Endothelial cell (in vitro differentiated cells): Measurements from ENCODE around the gene FARP2. TPM values are rescaled to one million over a fixed set of nuclear protein-coding genes. Genes with fewer than 3 reads are reported as not detected.
"Not testable (repeated sequence)": the region's sequence is repeated elsewhere in the genome, so short reads cannot be mapped to it uniquely, and the experiment has no call there.

Experiments used
- DNase-seq: peaks from one replicate; pipeline ENCODE4 v3.0.0; 2021; ENCODE audit warnings: low spot score
- H3K27ac Mint-ChIP-seq: one replicate; pipeline ENCODE4 v1.8.0; 2021; ENCODE audit warnings: mixed read lengths, inconsistent platforms; ENCODE audit not compliant: unreplicated experiment
- H3K27me3 Mint-ChIP-seq: one replicate; pipeline ENCODE4 v1.8.0; 2021; ENCODE audit warnings: mild to moderate bottlenecking, moderate library complexity, mixed read lengths, inconsistent platforms; ENCODE audit not compliant: unreplicated experiment
- H3K36me3 Mint-ChIP-seq: one replicate; pipeline ENCODE4 v1.8.0; 2021; ENCODE audit warnings: mild to moderate bottlenecking, low read depth, mixed read lengths, inconsistent platforms; ENCODE audit not compliant: unreplicated experiment
- H3K4me1 Mint-ChIP-seq: one replicate; pipeline ENCODE4 v1.8.0; 2021; ENCODE audit warnings: mild to moderate bottlenecking, mixed read lengths, inconsistent platforms; ENCODE audit not compliant: unreplicated experiment
- H3K4me3 Mint-ChIP-seq: one replicate; pipeline ENCODE4 v1.8.0; 2021; ENCODE audit warnings: mild to moderate bottlenecking, mixed read lengths, inconsistent platforms; ENCODE audit not compliant: unreplicated experiment
- H3K9me3 Mint-ChIP-seq: one replicate; pipeline ENCODE4 v1.8.0; 2021; ENCODE audit warnings: mixed read lengths, inconsistent platforms; ENCODE audit not compliant: unreplicated experiment
- total RNA-seq: library from RNA; stranded (reverse); fragmentation: NEBNext Ultra II Directional; extraction: Animal tissue kit (Norgen Biotek cat#: 25700); gene quantifications from one replicate; pipeline ENCODE4 v1.2.1, GENCODE V29; 2021; ENCODE audit not compliant: unreplicated experiment
- TF ChIP-seq, protein P1 (sequence below): fragments of 200-600 bp; sonication (generic); IDR thresholded peaks from one replicate; pipeline ENCODE4 v1.5.0; 2021; ENCODE audit warnings: antibody characterized with exemption; ENCODE audit not compliant: unreplicated experiment

Gene FARP2
- total RNA-seq, 1 donor from 2014 or later = 19.1 TPM

DNA sequence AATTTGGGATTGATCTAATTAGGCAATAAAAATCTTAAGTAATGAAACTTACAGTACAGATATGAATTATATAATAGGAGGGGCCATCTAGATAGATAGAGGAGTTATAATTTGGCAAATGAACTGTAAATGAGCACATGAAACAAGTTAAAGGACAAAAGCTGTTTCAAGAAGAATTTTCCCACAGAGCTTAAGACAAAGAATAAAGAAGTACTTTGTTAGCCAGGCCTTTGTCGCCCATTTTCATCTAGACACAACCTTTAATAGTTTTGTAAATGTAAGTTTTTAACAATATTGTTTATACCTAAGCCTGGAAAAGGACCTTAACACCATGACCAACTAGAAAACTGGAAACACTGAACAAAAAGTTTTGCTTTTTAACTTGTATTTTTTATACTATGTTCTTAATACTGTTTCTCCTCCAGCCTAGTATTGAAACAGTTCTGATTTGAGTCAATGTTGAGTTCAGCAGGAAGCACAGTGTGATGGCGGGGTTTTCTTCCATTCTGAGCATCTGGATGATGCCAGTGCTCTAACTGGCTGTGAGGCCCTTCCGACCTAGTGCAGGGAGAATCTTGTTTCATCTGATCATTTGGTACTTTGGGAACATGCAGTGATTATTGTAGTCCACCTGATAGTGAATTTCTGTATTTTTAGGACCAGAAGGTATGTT, 37.6 kb downstream of the FARP2 start:
- Mint-ChIP-seq H3K9me3 (no peaks in the 10 kb centered on the region), H3K27ac (no peak overlapping the region), H3K36me3 (no peaks in the 10 kb centered on the region), H3K4me3 (peak overlapping the region; percentile 51), H3K4me1 (no peaks in the 10 kb centered on the region), H3K27me3 (peaks cover 3% of the 10 kb centered on the region)
- DNase-seq = no peak
- TF ChIP-seq, protein P1, sequence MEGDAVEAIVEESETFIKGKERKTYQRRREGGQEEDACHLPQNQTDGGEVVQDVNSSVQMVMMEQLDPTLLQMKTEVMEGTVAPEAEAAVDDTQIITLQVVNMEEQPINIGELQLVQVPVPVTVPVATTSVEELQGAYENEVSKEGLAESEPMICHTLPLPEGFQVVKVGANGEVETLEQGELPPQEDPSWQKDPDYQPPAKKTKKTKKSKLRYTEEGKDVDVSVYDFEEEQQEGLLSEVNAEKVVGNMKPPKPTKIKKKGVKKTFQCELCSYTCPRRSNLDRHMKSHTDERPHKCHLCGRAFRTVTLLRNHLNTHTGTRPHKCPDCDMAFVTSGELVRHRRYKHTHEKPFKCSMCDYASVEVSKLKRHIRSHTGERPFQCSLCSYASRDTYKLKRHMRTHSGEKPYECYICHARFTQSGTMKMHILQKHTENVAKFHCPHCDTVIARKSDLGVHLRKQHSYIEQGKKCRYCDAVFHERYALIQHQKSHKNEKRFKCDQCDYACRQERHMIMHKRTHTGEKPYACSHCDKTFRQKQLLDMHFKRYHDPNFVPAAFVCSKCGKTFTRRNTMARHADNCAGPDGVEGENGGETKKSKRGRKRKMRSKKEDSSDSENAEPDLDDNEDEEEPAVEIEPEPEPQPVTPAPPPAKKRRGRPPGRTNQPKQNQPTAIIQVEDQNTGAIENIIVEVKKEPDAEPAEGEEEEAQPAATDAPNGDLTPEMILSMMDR = no peak

DNA sequence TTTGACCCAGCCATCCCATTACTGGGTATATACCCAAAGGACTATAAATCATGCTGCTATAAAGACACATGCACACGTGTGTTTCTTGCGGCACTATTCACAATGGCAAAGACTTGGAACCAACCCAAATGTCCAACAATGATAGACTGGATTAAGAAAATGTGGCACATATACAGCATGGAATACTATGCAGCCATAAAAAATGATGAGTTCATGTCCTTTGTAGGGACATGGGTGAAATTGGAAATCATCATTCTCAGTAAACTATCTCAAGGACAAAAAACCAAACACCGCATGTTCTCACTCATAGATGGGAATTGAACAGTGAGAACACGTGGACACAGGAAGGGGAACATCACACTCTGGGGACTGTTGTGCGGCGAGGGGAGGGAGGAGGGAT, 40.7 kb downstream of the FARP2 start:
- H3K4me3 Mint-ChIP-seq, H3K9me3 Mint-ChIP-seq, H3K27me3 Mint-ChIP-seq, H3K36me3 Mint-ChIP-seq, H3K4me1 Mint-ChIP-seq, H3K27ac Mint-ChIP-seq, DNase-seq: not testable (repeated sequence)

DNA sequence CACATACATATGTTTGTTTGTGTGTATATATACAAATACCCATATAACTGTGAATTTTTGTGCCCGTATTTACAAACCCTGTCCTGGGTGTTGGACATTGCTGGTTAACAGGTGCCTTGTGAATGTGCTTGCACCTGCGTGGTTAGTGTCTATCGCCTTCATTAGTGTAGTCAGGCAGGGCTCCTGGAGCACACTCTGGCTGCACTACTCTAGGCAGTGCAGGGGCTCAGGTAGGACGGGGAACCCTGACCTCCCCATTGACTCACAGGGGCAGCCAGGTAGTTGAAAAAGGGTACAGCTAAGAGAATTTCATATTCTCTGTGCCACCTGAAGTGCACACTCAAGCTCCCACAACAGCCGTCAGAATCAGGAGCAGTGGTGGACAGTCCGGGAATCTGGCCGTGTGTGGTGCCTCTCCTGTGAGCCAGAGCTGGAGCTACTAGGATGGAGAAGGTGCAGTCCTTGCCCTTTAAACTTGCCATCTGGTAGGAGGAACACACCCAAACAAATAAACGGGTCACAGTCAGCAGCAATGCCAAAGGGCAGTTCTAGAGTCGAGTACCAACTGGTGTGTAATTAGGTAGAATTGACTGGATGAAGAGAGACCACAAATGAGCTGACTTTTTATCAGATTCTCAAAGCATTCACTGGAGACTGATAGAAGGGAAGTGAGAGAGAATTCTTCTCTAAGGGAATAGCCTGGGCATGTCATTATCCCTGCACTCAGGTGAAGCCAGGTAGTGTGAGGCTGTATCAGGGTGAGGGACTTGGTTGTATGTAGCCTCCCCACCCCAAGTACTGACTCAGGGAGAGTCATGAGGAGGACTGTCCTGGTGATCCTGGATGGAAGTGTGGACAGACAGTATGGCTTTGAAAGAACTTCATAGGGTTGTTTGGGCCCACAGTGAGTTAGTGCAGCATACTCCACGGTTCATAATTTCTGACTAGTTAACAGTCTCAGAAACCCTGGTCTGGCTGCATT, 44.1 kb downstream of the FARP2 start:
- no peaks in the 10 kb centered on the region for H3K4me1 Mint-ChIP-seq
- no peak overlapping the region for H3K4me3 Mint-ChIP-seq
- H3K27me3 Mint-ChIP-seq = no peaks in the 10 kb centered on the region
- TF ChIP-seq, protein P1 = no peak
- DNase-seq = no peak
- no peak overlapping the region for H3K27ac Mint-ChIP-seq
- H3K9me3 Mint-ChIP-seq = no peaks in the 10 kb centered on the region
- no peaks in the 10 kb centered on the region for H3K36me3 Mint-ChIP-seq

DNA sequence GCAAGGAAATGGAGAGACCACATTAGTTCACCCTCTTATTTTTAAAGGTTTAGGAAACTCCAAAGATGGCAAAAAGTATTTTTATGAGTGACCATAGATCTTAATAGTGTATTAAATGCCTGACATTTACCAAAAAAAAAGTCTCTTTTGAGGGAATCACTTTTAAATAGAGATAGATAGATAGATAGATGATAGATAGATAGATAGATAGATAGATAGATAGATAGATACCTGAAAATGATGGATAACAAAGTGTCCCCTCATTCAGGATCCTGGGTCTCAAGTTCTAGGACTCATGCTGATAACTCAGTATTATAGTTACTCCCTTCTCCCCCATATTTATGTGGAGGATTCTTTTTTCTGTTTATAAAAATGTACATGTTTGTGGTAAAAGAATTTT, 52.8 kb downstream of the FARP2 start:
- H3K9me3 Mint-ChIP-seq = no peaks in the 10 kb centered on the region
- no peaks in the 10 kb centered on the region for H3K4me1 Mint-ChIP-seq
- no peak for DNase-seq
- H3K27ac Mint-ChIP-seq = no peak overlapping the region
- H3K4me3 Mint-ChIP-seq = no peak overlapping the region
- TF ChIP-seq, protein P1 = no peak
- peaks cover 4% of the 10 kb centered on the region for H3K27me3 Mint-ChIP-seq
- H3K36me3 Mint-ChIP-seq = peaks cover 14% of the 10 kb centered on the region

DNA sequence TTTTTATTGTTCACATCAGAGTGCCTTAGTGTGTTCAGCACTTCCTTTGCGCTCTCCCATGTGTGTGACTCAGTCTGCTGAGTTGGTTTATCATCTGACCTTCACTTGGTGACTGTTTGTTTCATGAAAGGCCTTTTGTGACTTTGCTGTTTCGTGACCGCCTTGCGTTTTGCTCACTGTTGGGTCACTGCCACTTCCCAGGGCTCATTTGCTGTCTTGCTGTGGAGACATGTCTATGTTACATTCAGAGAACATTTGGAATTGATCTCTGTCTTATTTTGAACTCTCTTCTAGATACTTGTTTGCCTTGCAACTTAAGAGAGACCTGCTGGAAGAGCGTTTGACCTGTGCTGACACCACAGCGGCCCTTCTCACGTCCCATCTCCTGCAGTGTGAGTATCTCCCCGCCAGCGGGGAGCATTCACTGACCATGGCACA, 54.7 kb downstream of the FARP2 start:
- no peak for DNase-seq
- TF ChIP-seq, protein P1 = no peak
- Mint-ChIP-seq H3K9me3 (no peaks in the 10 kb centered on the region), H3K36me3 (peaks cover 32% of the 10 kb centered on the region), H3K4me3 (peak overlapping the region; percentile 22), H3K27ac (no peak overlapping the region), H3K27me3 (peaks cover 5% of the 10 kb centered on the region), H3K4me1 (peaks cover 4% of the 10 kb centered on the region)
